NCI-H187 treated with DMSO at 0.1 percent for 48 hours (cell line): ENCODE data around the gene FBXO44.

Experiments
- DNase-seq: peaks from one replicate; lab custom pipeline; 2025; lab: John Stamatoyannopoulos, UW

FBXO44 gene

GRCh38 chr1:11708554-11709350 lies 54.1 kb downstream of the FBXO44 start:
- no peak for DNase-seq

- no peak for DNase-seq
These were observed 56.8 kb downstream of the FBXO44 start for GRCh38 chr1:11711490-11711889.

- no peak for DNase-seq
These were observed 57.6 kb downstream of the FBXO44 start for GRCh38 chr1:11712285-11712684.
